Ishikawa (cell line): Measurements from ENCODE around the gene KLC3.

Experiments used
- CEBPB ChIP-seq: IDR thresholded peaks from 2 replicates; pipeline ENCODE4 v1.6.1; 2012
- CREB1 ChIP-seq: IDR thresholded peaks from 2 replicates; pipeline ENCODE4 v1.6.1; 2012; ENCODE audit warnings: low read depth
- EP300 ChIP-seq: IDR thresholded peaks from 2 replicates; pipeline ENCODE4 v1.6.1; 2012; ENCODE audit warnings: borderline replicate concordance
- NFIC ChIP-seq: IDR thresholded peaks from 2 replicates; pipeline ENCODE4 v1.6.1; 2012
- TAF1 ChIP-seq: IDR thresholded peaks from 2 replicates; pipeline ENCODE4 v1.6.1; 2012; ENCODE audit warnings: low read depth, mild to moderate bottlenecking
- TCF12 ChIP-seq: IDR thresholded peaks from 2 replicates; pipeline ENCODE4 v1.6.1; 2012; ENCODE audit warnings: low read depth
- YY1 ChIP-seq: IDR thresholded peaks from 2 replicates; pipeline ENCODE4 v1.6.1; 2012; ENCODE audit warnings: low read depth
- TF ChIP-seq, protein P1 (sequence below): IDR thresholded peaks from 2 replicates; pipeline ENCODE4 v1.6.1; 2012
- TF ChIP-seq, protein P2 (sequence below): IDR thresholded peaks from 2 replicates; pipeline ENCODE4 v1.6.1; 2012; ENCODE audit warnings: low read depth, mild to moderate bottlenecking

- TF ChIP-seq CEBPB (no peak), NFIC (no peak), TCF12 (no peak), TAF1 (no peak), YY1 (no peak), CREB1 (no peak), EP300 (no peak)
- TF ChIP-seq, protein P1, sequence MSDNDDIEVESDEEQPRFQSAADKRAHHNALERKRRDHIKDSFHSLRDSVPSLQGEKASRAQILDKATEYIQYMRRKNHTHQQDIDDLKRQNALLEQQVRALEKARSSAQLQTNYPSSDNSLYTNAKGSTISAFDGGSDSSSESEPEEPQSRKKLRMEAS, result no peak
- TF ChIP-seq, protein P2, sequence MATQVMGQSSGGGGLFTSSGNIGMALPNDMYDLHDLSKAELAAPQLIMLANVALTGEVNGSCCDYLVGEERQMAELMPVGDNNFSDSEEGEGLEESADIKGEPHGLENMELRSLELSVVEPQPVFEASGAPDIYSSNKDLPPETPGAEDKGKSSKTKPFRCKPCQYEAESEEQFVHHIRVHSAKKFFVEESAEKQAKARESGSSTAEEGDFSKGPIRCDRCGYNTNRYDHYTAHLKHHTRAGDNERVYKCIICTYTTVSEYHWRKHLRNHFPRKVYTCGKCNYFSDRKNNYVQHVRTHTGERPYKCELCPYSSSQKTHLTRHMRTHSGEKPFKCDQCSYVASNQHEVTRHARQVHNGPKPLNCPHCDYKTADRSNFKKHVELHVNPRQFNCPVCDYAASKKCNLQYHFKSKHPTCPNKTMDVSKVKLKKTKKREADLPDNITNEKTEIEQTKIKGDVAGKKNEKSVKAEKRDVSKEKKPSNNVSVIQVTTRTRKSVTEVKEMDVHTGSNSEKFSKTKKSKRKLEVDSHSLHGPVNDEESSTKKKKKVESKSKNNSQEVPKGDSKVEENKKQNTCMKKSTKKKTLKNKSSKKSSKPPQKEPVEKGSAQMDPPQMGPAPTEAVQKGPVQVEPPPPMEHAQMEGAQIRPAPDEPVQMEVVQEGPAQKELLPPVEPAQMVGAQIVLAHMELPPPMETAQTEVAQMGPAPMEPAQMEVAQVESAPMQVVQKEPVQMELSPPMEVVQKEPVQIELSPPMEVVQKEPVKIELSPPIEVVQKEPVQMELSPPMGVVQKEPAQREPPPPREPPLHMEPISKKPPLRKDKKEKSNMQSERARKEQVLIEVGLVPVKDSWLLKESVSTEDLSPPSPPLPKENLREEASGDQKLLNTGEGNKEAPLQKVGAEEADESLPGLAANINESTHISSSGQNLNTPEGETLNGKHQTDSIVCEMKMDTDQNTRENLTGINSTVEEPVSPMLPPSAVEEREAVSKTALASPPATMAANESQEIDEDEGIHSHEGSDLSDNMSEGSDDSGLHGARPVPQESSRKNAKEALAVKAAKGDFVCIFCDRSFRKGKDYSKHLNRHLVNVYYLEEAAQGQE, result no peak
Measured at GRCh38 chr19:45358213-45358792, 17.8 kb downstream of the KLC3 start.
